GM23338 (cell line): Measurements from ENCODE around the gene CTTNBP2.

Source experiments
- CTCF ChIP-seq, 2 experiments: fragments of 200-600 bp in 1 of 2; sonication (generic) in 1 of 2; conservative IDR thresholded peaks; 2 replicates each; pipeline versions ENCODE4 v1.5.1 to v1.6.1; 2016 to 2017; ENCODE audit warnings: antibody characterized with exemption in 2 of 2, low read depth in 2 of 2, mild to moderate bottlenecking in 2 of 2, moderate library complexity in 1 of 2
- POLR2AphosphoS5 ChIP-seq: IDR thresholded peaks from 2 replicates; pipeline ENCODE4 v1.6.1; 2016; ENCODE audit warnings: antibody characterized with exemption, low read depth
- ZNF462 ChIP-seq: fragments of 250-450 bp; sonication (Bioruptor Pico); IDR thresholded peaks from 2 replicates; pipeline ENCODE4 v1.5.0; 2020; ENCODE audit warnings: mild to moderate bottlenecking, moderate library complexity

GRCh38 chr7:117875566-117875965, 2.3 kb upstream of the CTTNBP2 start:
- TF ChIP-seq ZNF462 (CRISPR knock-in tag) = peak; percentile 93
- TF ChIP-seq POLR2AphosphoS5 = no peak
- TF ChIP-seq CTCF (conservative IDR thresholded peaks at IDR 0.05; ENCODE audit: low read depth in 2 of 2) = peak; percentile 10 to 44; a peak in 2 of 4 replicates
